Lung (tissue), 12 donors: ENCODE data around the gene GARNL3. TPM values are rescaled to one million over a fixed set of nuclear protein-coding genes. Genes with fewer than 3 reads are reported as not detected.

Source experiments
- ATAC-seq: fragments of 200-7000 bp; cut with Tn5 transposase; one replicate; pipeline ENCODE4 v1.9.1; 2020; ENCODE audit warnings: moderate number of reproducible peaks; ENCODE audit not compliant: insufficient read depth, low FRiP score
- DNase-seq, 3 donors: peaks; one replicate each; pipeline ENCODE4 v3.0.0-alpha.2; 2013 to 2017
- H3K27ac ChIP-seq, 2 donors: one replicate each; pipeline ENCODE4 v1.5.1; 2013; ENCODE audit warnings: mild to moderate bottlenecking in 2 of 2, moderate library complexity in 2 of 2, control low read depth in 1 of 2, inconsistent platforms in 1 of 2, low read depth in 1 of 2, low read length in 1 of 2
- H3K27me3 ChIP-seq, 3 donors: one replicate each; pipeline ENCODE4 v1.5.1; 2013; ENCODE audit warnings: low read length in 2 of 3; ENCODE audit not compliant: control insufficient read depth in 3 of 3, insufficient read depth in 3 of 3
- H3K36me3 ChIP-seq, 4 donors: one replicate each; pipeline ENCODE4 v1.5.1; 2013; ENCODE audit warnings: low read length in 4 of 4, mild to moderate bottlenecking in 1 of 4, moderate library complexity in 1 of 4; ENCODE audit not compliant: control insufficient read depth in 4 of 4, insufficient read depth in 4 of 4
- H3K4me1 ChIP-seq, 5 donors: one replicate each; pipeline ENCODE4 v1.5.1; 2013; ENCODE audit warnings: low read length in 5 of 5, mild to moderate bottlenecking in 2 of 5, moderate library complexity in 1 of 5; ENCODE audit not compliant: control insufficient read depth in 5 of 5, insufficient read depth in 5 of 5
- H3K4me3 ChIP-seq: one replicate; pipeline ENCODE4 v1.5.1; 2013; ENCODE audit warnings: mild to moderate bottlenecking, control low read depth, moderate library complexity
- H3K9ac ChIP-seq, 2 donors: one replicate each; pipeline ENCODE4 v1.5.1; 2013; ENCODE audit warnings: low read length in 2 of 2, control low read depth in 1 of 2; ENCODE audit not compliant: insufficient read depth in 1 of 2
- H3K9me3 ChIP-seq, 4 donors: one replicate each; pipeline ENCODE4 v1.5.1; 2013; ENCODE audit warnings: low read length in 3 of 4, mild to moderate bottlenecking in 1 of 4, moderate library complexity in 1 of 4; ENCODE audit not compliant: control insufficient read depth in 4 of 4, insufficient read depth in 3 of 4
- WGBS, 2 donors: extraction: QIAGEN DNeasy Blood & Tissue Kit; methylation state at CpG; one replicate each; pipeline ENCODE4 v1.1.7; 2013; 5-methylcytosine and 5-hydroxymethylcytosine counted together
- polyA plus RNA-seq, 2 donors: library from polyadenylated mRNA; stranded (reverse); fragments of 200-250 nt; gene quantifications; one replicate each; pipeline ENCODE4 v1.2.1, GENCODE V29; 2013
- total RNA-seq, 2 donors: library from RNA; depleted of rRNA in 1 of 2; stranded (reverse); fragments of >200 nt in 1 of 2; gene quantifications; one replicate each; pipeline ENCODE4 v1.2.1, GENCODE V29; 2014 to 2021
- TF ChIP-seq, protein P1 (sequence below): IDR thresholded peaks from 2 replicates; pipeline ENCODE4 v1.5.1; 2012; ENCODE audit warnings: mild to moderate bottlenecking; ENCODE audit errors: control extremely low read depth, extremely low read depth
- donor health status: control.
- donor health status: control.
- donor health status: Bipolar disorder and iron deficiency.
- donor health status: healthy.
- donor health status: DM: yes; HTN: yes; CAD: no.

GARNL3 gene
- total and polyA plus RNA-seq, 4 donors = 1.5 to 31.1 (median 4.4) TPM

GRCh38 chr9:127345566-127345965 lies 81.0 kb downstream of the GARNL3 start:
- H3K4me1 ChIP-seq = peaks cover 0 to 7% (median 0%) of the 10 kb centered on the region in 5 donors
- DNase-seq = no peak
- H3K4me3 ChIP-seq = no peak overlapping the region
- ATAC-seq = no peak
- H3K9me3 ChIP-seq = no peaks in the 10 kb centered on the region
- no peak overlapping the region for H3K27ac ChIP-seq
- no peaks in the 10 kb centered on the region for H3K27me3 ChIP-seq
- WGBS, 2 donors = 80 to 83% methylated on average over 3 of the region's 3 CpGs
- H3K9ac ChIP-seq = no peak overlapping the region
- TF ChIP-seq, protein P1, sequence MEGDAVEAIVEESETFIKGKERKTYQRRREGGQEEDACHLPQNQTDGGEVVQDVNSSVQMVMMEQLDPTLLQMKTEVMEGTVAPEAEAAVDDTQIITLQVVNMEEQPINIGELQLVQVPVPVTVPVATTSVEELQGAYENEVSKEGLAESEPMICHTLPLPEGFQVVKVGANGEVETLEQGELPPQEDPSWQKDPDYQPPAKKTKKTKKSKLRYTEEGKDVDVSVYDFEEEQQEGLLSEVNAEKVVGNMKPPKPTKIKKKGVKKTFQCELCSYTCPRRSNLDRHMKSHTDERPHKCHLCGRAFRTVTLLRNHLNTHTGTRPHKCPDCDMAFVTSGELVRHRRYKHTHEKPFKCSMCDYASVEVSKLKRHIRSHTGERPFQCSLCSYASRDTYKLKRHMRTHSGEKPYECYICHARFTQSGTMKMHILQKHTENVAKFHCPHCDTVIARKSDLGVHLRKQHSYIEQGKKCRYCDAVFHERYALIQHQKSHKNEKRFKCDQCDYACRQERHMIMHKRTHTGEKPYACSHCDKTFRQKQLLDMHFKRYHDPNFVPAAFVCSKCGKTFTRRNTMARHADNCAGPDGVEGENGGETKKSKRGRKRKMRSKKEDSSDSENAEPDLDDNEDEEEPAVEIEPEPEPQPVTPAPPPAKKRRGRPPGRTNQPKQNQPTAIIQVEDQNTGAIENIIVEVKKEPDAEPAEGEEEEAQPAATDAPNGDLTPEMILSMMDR = no peak
- H3K36me3 ChIP-seq = peaks cover 0 to 17% (median 4%) of the 10 kb centered on the region in 4 donors

DNA sequence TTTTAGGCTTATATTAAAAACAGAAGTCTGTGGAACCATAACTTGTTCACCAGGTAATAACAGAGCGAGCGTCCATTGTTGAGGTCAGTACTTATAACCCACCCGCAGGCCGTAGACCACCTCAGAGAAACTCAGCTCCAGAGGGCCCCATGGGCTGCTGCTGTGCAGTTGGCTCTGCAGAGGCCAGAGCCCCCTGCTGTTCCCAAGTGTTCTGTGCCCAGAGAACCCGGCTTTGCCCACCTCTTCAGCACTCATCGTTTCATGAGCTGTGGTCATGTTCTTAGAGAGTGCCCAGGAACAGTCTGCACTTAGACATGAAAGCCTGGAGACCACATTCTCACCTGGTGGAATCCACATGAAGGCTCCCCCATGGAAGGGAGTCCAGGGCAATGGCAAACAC lies 82.0 kb downstream of the GARNL3 start:
- no peak overlapping the region for H3K9ac ChIP-seq
- no peak overlapping the region for H3K27ac ChIP-seq
- WGBS, 2 donors = 80 to 81% methylated on average over 6 of the region's 6 CpGs
- ATAC-seq = no peak
- H3K36me3 ChIP-seq = peaks cover 0 to 15% (median 4%) of the 10 kb centered on the region in 4 donors
- H3K27me3 ChIP-seq = no peaks in the 10 kb centered on the region
- TF ChIP-seq, protein P1 = no peak
- no peaks in the 10 kb centered on the region for H3K9me3 ChIP-seq
- H3K4me3 ChIP-seq = no peak overlapping the region
- peak in 1 of 3 donors; percentile 10 for DNase-seq
- no peaks in the 10 kb centered on the region for H3K4me1 ChIP-seq

DNA sequence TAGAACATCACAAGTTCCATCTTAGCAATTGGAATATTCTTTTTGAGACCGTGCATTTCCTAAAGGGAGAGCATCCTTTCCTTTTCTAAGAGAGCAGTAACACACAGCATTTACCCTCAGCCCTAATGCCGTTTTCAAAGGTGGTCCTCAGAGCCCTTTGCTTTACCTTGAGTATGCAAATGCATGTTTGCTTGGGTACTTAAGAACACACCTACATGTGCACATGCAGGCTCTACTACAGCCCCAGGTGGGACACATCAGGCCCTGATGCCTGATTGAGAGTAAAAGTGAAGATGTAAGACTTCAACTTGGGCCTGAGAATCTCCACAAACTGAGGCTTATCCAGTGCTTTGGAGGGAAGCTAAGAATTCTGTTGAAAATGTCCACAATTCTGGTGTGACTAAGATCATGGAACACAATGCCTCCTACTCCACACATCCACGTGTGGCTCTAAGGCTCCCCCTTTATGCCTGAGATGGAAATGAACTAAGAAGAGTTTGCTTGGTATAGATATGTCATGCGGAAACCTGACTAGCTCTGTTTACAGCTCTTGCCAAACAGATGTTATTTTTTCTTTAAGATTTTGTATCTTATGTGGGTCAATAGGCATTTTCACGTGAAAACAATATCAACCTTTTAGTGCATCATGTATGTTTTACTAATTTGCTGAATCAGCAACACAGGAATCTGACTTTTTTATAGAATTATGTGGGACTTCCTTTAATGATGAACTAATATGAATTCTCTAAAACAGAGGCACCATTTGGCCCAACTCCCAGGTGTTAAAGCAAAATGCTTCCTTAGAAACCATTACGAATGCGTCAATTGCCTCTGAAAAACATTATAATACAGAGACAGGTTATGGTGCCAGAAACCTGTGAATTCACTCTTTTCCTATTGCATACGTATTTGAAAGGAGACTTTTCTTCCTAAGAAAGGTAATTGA lies 83.5 kb downstream of the GARNL3 start:
- ATAC-seq (no peak), DNase-seq (peak; percentile 29 to 75 (median 32))
- 67 to 87% methylated on average over 8 of the region's 8 CpGs for WGBS, 2 donors

More for the DNA sequence above, 83.5 kb downstream of the GARNL3 start:
- no peak overlapping the region for H3K27ac ChIP-seq
- no peaks in the 10 kb centered on the region for H3K9me3 ChIP-seq
- TF ChIP-seq, protein P1 = no peak
- no peak overlapping the region for H3K9ac ChIP-seq
- H3K27me3 ChIP-seq = no peaks in the 10 kb centered on the region
- peaks cover 0 to 8% (median 4%) of the 10 kb centered on the region in 4 donors for H3K36me3 ChIP-seq
- H3K4me3 ChIP-seq = no peak overlapping the region
- no peaks in the 10 kb centered on the region for H3K4me1 ChIP-seq
